Fibroblast of lung (primary cell): ENCODE data around the gene HECW1. TPM values are rescaled to one million over a fixed set of nuclear protein-coding genes. Genes with fewer than 3 reads are reported as not detected.

Experiments used
- DNase-seq, 2 donors: peaks; one replicate each; pipeline versions ENCODE4 v3.0.0 to v3.0.0-alpha.2; 2010; ENCODE audit warnings: low read depth in 2 of 2
- H2AFZ ChIP-seq: 2 replicates; pipeline ENCODE4 v1.5.1; 2012; ENCODE audit warnings: low read length, control low read depth, inconsistent platforms
- H3K27ac ChIP-seq: 2 replicates; pipeline ENCODE4 v1.5.1; 2011; ENCODE audit warnings: low read length, control low read depth; ENCODE audit not compliant: insufficient read depth
- H3K27me3 ChIP-seq: 2 replicates; pipeline ENCODE4 v1.5.1; 2011; ENCODE audit warnings: mild to moderate bottlenecking, low read length; ENCODE audit not compliant: control insufficient read depth, insufficient read depth
- H3K36me3 ChIP-seq: 2 replicates; pipeline ENCODE4 v1.5.1; 2011; ENCODE audit warnings: low read length; ENCODE audit not compliant: control insufficient read depth, insufficient read depth
- H3K4me1 ChIP-seq: 2 replicates; pipeline ENCODE4 v1.5.1; 2011; ENCODE audit warnings: low read length; ENCODE audit not compliant: control insufficient read depth, insufficient read depth; ENCODE audit errors: extremely low read depth
- H3K4me2 ChIP-seq: 2 replicates; pipeline ENCODE4 v1.5.1; 2011; ENCODE audit warnings: low read length, control low read depth; ENCODE audit not compliant: insufficient read depth; ENCODE audit errors: extremely low read depth
- H3K4me3 ChIP-seq, 4 experiments: fragments of 200-600 bp in 1 of 4; sonication (generic) in 1 of 4; replicated peaks in 1 of 4; 2 replicates each; pipeline ENCODE4 v1.5.1; 2011 to 2016; ENCODE audit warnings: low read length in 4 of 4, low read depth in 3 of 4, mild to moderate bottlenecking in 3 of 4, control low read depth in 2 of 4, inconsistent platforms in 1 of 4, mixed read lengths in 1 of 4; ENCODE audit not compliant: insufficient read depth in 1 of 4; ENCODE audit errors: control extremely low read depth in 1 of 4
- H3K79me2 ChIP-seq: 2 replicates; pipeline ENCODE4 v1.5.1; 2012; ENCODE audit warnings: mild to moderate bottlenecking, low read length, inconsistent platforms; ENCODE audit not compliant: control insufficient read depth, insufficient read depth
- H3K9ac ChIP-seq: 2 replicates; pipeline ENCODE4 v1.5.1; 2011; ENCODE audit warnings: mild to moderate bottlenecking, low read length, control low read depth; ENCODE audit not compliant: insufficient read depth
- H3K9me3 ChIP-seq: 2 replicates; pipeline ENCODE4 v1.5.1; 2012; ENCODE audit warnings: low read depth, low read length; ENCODE audit not compliant: control insufficient read depth, insufficient read depth
- H4K20me1 ChIP-seq: 2 replicates; pipeline ENCODE4 v1.5.1; 2011; ENCODE audit warnings: low read length; ENCODE audit not compliant: control insufficient read depth, insufficient read depth; ENCODE audit errors: extremely low read depth
- EZH2 ChIP-seq: IDR thresholded peaks from 2 replicates; pipeline ENCODE4 v1.5.1; 2012; ENCODE audit warnings: low read length, control low read depth, mild to moderate bottlenecking; ENCODE audit errors: missing control alignments
- polyA plus RNA-seq, 2 donors: library from polyadenylated mRNA; depleted of rRNA in 1 of 2; stranded (reverse) in 1 of 2; unstranded in 1 of 2; fragments of >200 nt; gene quantifications; 2 replicates each; pipeline ENCODE4 v1.2.1, GENCODE V29; 2011 to 2012; ENCODE audit warnings: missing spikeins in 1 of 2
- total RNA-seq: library from RNA; depleted of rRNA; stranded (reverse); fragments of >200 nt; gene quantifications from 2 replicates; pipeline ENCODE4 v1.2.1, GENCODE V29; 2014
- TF ChIP-seq, protein P1 (sequence below), 2 donors: IDR thresholded peaks in 1 of 2; conservative IDR thresholded peaks in 1 of 2; 1 replicate in 1 of 2; 2 replicates in 1 of 2; pipeline ENCODE4 v1.5.1; 2011 to 2012; ENCODE audit warnings: low read length in 2 of 2, control low read depth in 1 of 2, inconsistent platforms in 1 of 2, low read depth in 1 of 2, mild to moderate bottlenecking in 1 of 2

The HECW1 gene
- total and polyA plus RNA-seq, 2 donors (not counting 1 experiment from before 2014, with no cell fraction given): 1.1 to 6.1 TPM

DNA sequence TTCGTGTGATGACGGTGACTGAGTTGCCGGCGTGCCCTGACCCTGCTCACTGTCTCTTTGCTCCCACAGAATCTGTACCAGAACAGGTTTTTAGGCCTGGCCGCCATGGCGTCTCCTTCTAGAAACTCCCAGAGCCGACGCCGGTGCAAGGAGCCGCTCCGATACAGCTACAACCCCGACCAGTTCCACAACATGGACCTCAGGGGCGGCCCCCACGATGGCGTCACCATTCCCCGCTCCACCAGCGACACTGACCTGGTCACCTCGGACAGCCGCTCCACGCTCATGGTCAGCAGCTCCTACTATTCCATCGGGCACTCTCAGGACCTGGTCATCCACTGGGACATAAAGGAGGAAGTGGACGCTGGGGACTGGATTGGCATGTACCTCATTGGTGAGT lies 199.2 kb downstream of the HECW1 start:
- no peak overlapping the region for H2AFZ ChIP-seq

DNA sequence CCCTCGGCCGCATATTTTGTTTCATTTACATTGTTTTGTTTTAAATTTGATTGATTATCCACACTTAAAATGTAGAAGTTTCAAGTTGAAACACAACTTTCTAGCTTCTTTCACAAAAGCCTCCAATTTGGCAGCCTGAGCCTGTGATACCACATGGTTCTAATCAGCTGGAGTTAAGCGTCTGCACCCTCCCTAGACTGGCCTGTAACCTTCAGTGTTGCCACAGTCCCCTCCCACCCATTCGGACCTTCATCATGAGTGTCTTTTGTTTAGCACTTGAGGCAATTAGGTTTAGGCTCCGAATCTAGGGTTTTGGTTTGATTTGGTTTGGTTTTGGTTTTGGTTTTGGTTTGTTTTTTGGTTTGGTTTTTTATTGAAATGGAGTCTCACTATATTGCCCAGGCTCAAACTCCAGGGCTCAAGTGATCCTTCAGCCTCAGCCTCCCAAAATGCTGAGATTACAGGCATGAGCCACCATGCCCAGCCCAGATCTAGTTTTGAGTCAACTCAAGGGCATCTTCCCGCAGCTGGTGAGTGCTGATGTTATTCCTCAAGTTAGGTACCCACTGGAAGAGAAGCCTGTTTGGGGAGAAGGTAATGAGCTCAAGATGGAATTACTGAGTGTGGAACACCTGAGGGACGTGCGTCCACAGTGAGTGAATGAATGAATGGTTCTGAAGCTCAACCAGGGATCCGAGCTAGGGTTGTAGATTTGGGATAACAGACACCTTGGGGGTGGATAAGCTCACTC lies 201.4 kb downstream of the HECW1 start:
- no peak overlapping the region for H3K4me2 ChIP-seq
- TF ChIP-seq, protein P1, sequence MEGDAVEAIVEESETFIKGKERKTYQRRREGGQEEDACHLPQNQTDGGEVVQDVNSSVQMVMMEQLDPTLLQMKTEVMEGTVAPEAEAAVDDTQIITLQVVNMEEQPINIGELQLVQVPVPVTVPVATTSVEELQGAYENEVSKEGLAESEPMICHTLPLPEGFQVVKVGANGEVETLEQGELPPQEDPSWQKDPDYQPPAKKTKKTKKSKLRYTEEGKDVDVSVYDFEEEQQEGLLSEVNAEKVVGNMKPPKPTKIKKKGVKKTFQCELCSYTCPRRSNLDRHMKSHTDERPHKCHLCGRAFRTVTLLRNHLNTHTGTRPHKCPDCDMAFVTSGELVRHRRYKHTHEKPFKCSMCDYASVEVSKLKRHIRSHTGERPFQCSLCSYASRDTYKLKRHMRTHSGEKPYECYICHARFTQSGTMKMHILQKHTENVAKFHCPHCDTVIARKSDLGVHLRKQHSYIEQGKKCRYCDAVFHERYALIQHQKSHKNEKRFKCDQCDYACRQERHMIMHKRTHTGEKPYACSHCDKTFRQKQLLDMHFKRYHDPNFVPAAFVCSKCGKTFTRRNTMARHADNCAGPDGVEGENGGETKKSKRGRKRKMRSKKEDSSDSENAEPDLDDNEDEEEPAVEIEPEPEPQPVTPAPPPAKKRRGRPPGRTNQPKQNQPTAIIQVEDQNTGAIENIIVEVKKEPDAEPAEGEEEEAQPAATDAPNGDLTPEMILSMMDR (conservative IDR thresholded peaks at IDR 0.05 in 1 of 2, IDR thresholded peaks at IDR 0.05 in 1 of 2; ENCODE audit: low read depth in 1 of 2, low read length in 2 of 2): no peak
- no peak for TF ChIP-seq EZH2
- H3K27me3 ChIP-seq: no peaks in the 10 kb centered on the region
- H3K27ac ChIP-seq: no peak overlapping the region
- H3K9me3 ChIP-seq: no peaks in the 10 kb centered on the region
- H3K9ac ChIP-seq: no peak overlapping the region
- H3K4me3 ChIP-seq: no peak overlapping the region
- H3K79me2 ChIP-seq: no peaks in the 10 kb centered on the region
- no peak overlapping the region for H2AFZ ChIP-seq
- H3K36me3 ChIP-seq: no peaks in the 10 kb centered on the region
- no peaks in the 10 kb centered on the region for H4K20me1 ChIP-seq
- no peaks in the 10 kb centered on the region for H3K4me1 ChIP-seq
- DNase-seq: no peak

More for the DNA sequence above, 199.2 kb downstream of the HECW1 start:
- no peak overlapping the region for H3K27ac ChIP-seq
- H3K9ac ChIP-seq: no peak overlapping the region
- H4K20me1 ChIP-seq: no peaks in the 10 kb centered on the region
- H3K4me3 ChIP-seq: no peak overlapping the region
- no peaks in the 10 kb centered on the region for H3K4me1 ChIP-seq
- no peak for TF ChIP-seq EZH2
- TF ChIP-seq, protein P1 (conservative IDR thresholded peaks at IDR 0.05 in 1 of 2, IDR thresholded peaks at IDR 0.05 in 1 of 2; ENCODE audit: low read depth in 1 of 2, low read length in 2 of 2): no peak
- H3K79me2 ChIP-seq: no peaks in the 10 kb centered on the region
- no peak for DNase-seq
- H3K4me2 ChIP-seq: no peak overlapping the region
- no peaks in the 10 kb centered on the region for H3K27me3 ChIP-seq
- no peaks in the 10 kb centered on the region for H3K36me3 ChIP-seq
- H3K9me3 ChIP-seq: no peaks in the 10 kb centered on the region

DNA sequence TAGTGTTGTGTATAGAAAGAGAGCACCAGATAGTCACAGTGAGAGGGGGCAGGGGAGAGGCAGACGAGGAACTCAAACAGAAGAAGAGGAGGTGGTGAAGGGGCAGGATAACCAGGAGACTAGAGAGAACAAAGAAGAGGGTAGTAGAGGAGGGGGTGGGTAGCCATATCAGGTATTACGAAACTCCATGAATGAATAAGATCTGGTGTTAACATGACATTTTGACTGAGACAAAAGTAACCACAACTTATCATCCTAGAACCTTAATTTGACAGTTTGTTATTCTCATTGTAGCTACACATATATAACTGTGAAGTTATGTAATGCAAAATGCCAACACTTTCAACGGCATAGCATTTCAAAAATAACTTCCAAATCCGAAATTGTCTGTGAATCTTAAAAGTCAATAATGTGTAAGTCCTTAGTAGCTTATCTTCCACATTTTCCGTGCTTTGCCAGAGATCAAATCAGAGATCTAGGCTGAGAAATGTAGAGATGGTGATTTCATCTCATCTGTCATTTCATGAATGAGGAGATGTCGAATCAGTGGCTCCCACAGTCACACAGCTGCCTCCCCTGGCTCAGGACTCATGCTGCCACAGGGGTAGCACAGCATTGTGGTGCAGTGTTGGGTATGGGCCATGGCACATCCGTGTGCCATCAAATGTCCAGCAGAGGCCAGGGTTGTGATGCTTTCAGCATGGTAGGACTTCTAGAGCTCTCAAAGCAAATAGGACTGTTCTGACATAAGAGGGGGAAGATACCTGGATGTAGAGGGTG lies 202.1 kb downstream of the HECW1 start:
- DNase-seq: no peak
- Histone ChIP-seq H3K79me2 (no peaks in the 10 kb centered on the region), H2AFZ (no peak overlapping the region), H3K4me1 (no peaks in the 10 kb centered on the region), H3K27me3 (no peaks in the 10 kb centered on the region), H3K36me3 (no peaks in the 10 kb centered on the region), H3K9ac (no peak overlapping the region), H3K9me3 (no peaks in the 10 kb centered on the region), H3K27ac (no peak overlapping the region), H4K20me1 (no peaks in the 10 kb centered on the region), H3K4me3 (no peak overlapping the region), H3K4me2 (no peak overlapping the region)
- TF ChIP-seq, protein P1 (conservative IDR thresholded peaks at IDR 0.05 in 1 of 2, IDR thresholded peaks at IDR 0.05 in 1 of 2; ENCODE audit: low read depth in 1 of 2, low read length in 2 of 2): no peak
- no peak for TF ChIP-seq EZH2
